Measurements from ENCODE around the gene UPK3A. TPM values are rescaled to one million over a fixed set of nuclear protein-coding genes. Genes with fewer than 3 reads are reported as not detected.

The UPK3A gene
- total and polyA plus RNA-seq, 2 of the 8 experiments (the other 6 are each of a cell fraction or from before 2014, with no cell fraction given), result 0.35 to 1.7 TPM

DNA sequence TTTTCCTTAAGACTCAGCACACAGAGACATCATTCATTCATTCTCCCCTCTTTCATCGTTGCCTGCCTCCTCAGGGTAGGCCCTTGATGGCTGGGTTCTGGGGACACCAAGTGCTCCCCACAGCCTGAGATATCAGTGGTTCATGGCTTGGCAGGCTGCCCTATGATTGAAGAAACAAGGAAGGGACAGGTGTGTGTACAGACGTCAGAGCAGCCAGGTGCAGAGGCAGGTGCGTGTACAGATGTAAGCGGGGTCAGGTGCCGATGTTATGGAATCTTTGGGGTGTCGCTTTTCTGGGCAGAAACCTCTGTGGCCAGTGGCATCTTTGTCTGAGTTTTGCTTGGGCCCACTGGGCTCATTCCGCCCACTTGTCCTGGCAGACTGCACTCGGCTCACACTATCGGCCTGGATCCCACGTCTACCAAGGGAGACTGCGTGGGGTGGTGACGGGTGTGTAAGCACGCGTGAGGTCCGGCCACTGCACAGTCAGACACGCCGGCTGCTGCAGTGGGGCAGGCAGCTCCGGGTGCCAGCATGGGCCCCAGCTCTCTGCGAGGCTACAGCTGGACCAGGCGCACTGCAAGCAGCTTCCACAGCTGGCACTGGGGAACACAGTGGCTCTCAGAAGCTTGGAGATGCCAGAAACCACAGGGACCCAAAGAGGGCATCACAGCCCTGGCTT lies 23.2 kb upstream of the UPK3A start:
- 90% methylated on average over 20 of the region's 20 CpGs; no CpG with 5 or more reads in 1 of the 2 experiments for WGBS, 2 experiments (ENCODE audit: extremely low coverage in 1 of 2, insufficient coverage in 1 of 2, insufficient read length in 1 of 2, insufficient replicate concordance in 2 of 2, low coverage in 1 of 2, low lambda C conversion rate in 2 of 2, missing lambda C conversion rate in 1 of 2)
- no peak for FAIRE-seq
- CTCF ChIA-PET (ENCODE audit: partially characterized antibody), result interaction anchor here (0.6 to 2.8 kb wide), 5 partner anchors 9 to 338 kb away, joined by 3 to 10 read pairs (median 4); no protein-coding TSS in a partner anchor

More for the DNA sequence above, 23.2 kb upstream of the UPK3A start:
- Histone ChIP-seq H4K5ac (ENCODE audit: insufficient read length, low read depth, low read length) (no peak overlapping the region), H3K79me2 (ENCODE audit: control insufficient read depth in 1 of 2, insufficient read depth in 2 of 2, low read length in 2 of 2) (no peaks in the 10 kb centered on the region), H3K4me1 (replicated peaks in 1 of 4; ENCODE audit: control insufficient read depth in 3 of 4, insufficient read depth in 4 of 4, low read length in 3 of 4) (peaks cover 0 to 4% (median under 1%) of the 10 kb centered on the region in 4 experiments; a peak in 2 of 7 replicates), H4K20me1 (replicated peaks in 1 of 2; ENCODE audit: control insufficient read depth in 1 of 2, insufficient read depth in 2 of 2, low read length in 2 of 2) (no peaks in the 10 kb centered on the region), H3K9ac (replicated peaks in 1 of 4; ENCODE audit: extremely low read depth in 1 of 4, low read depth in 3 of 4, low read length in 3 of 4) (peak overlapping the region in 1 of 4 experiments; percentile 22; a peak in 2 of 7 replicates), H3K4me2 (ENCODE audit: insufficient read depth in 1 of 2, low read depth in 2 of 2, low read length in 2 of 2) (no peak overlapping the region), H3K18ac (ENCODE audit: extremely low read depth, low read length) (no peak overlapping the region; the same call in 1 of the 2 replicates), H2AFZ (ENCODE audit: low read length) (no peak overlapping the region), H2BK120ac (replicated peaks; ENCODE audit: low read depth, low read length) (no peak overlapping the region), H4K8ac (ENCODE audit: extremely low read depth, insufficient read depth, low read length) (no peak overlapping the region), H2BK12ac (ENCODE audit: low read depth, low read length) (no peak overlapping the region), H2BK5ac (ENCODE audit: low read depth, low read length) (no peak overlapping the region), H3K27me3 (replicated peaks in 1 of 4; ENCODE audit: control insufficient read depth in 3 of 4, extremely low read depth in 1 of 4, insufficient read depth in 3 of 4, low read length in 3 of 4) (peaks cover 0 to 12% (median 7%) of the 10 kb centered on the region in 4 experiments; a peak in 4 of 7 replicates), H3K23me2 (ENCODE audit: low read depth, low read length) (no peaks in the 10 kb centered on the region), H3K4ac (replicated peaks; ENCODE audit: insufficient read length, low read depth, low read length) (no peak overlapping the region), H3K4me3 (ENCODE audit: extremely low read depth in 1 of 4, insufficient read depth in 2 of 4, low read depth in 3 of 4, low read length in 4 of 4) (no peak overlapping the region), H2BK15ac (ENCODE audit: low read length) (no peak overlapping the region), H3K23ac (ENCODE audit: insufficient read length) (no peak overlapping the region), H3K56ac (replicated peaks; ENCODE audit: insufficient read length, low read depth, low read length) (no peak overlapping the region), H2BK20ac (ENCODE audit: low read length) (no peak overlapping the region), H3K14ac (ENCODE audit: insufficient read length) (no peak overlapping the region), H3K79me1 (ENCODE audit: low read depth, low read length) (no peaks in the 10 kb centered on the region), H2AK5ac (ENCODE audit: low read depth, low read length) (no peak overlapping the region), H3K9me3 (ENCODE audit: insufficient read depth in 2 of 2, low read depth in 1 of 2, low read length in 1 of 2) (0 out of 4 replicates have a peak, but pooled peaks cover 0 to 2% of the 10 kb centered on the region in 2 experiments), H3K36me3 (ENCODE audit: control insufficient read depth in 2 of 4, insufficient read depth in 4 of 4, low read length in 3 of 4) (no peaks in the 10 kb centered on the region), H4K91ac (replicated peaks; ENCODE audit: insufficient read length, low read length) (no peak overlapping the region), H3K27ac (ENCODE audit: low read depth, low read length) (no peak overlapping the region)
- POLR2A ChIA-PET (ENCODE audit: partially characterized antibody), result no interaction called here
- no peak for DNase-seq (ENCODE audit: low read depth in 1 of 2, low spot score in 2 of 2)
- TF ChIP-seq CHD2 (IDR thresholded peaks at IDR 0.05; ENCODE audit: low read length), result no peak
- no peak for TF ChIP-seq RNF2 (IDR thresholded peaks at IDR 0.05; ENCODE audit: borderline replicate concordance, low read depth, low read length, missing control alignments, poor library complexity, severe bottlenecking)
- no peak for TF ChIP-seq GABPA (IDR thresholded peaks at IDR 0.05; ENCODE audit: borderline replicate concordance, insufficient read depth, low read length)
